Upper lobe of left lung (tissue), 6 donors: Measurements from ENCODE around the gene RGS17. TPM values are rescaled to one million over a fixed set of nuclear protein-coding genes. Genes with fewer than 3 reads are reported as not detected.
A peak's percentile ranks its signal among the peaks of the same experiment; 100 is the strongest.
"Not testable (repeated sequence)": the region's sequence is repeated elsewhere in the genome, so short reads cannot be mapped to it uniquely, and the experiment has no call there.

Experiments used
- ATAC-seq, 2 donors: fragments of 200-7000 bp; cut with Tn5 transposase; one replicate each; pipeline ENCODE4 v1.9.1; 2022; ENCODE audit warnings: mild to moderate bottlenecking in 2 of 2, moderate library complexity in 2 of 2; ENCODE audit not compliant: low FRiP score in 2 of 2
- DNase-seq, 2 donors: peaks; one replicate each; pipeline ENCODE4 v3.0.0-alpha.2; 2019 to 2020
- H3K27ac ChIP-seq, 4 donors: fragments of 200-600 bp; sonication (generic); one replicate each; pipeline ENCODE4 v1.5.1; 2016 to 2019
- H3K27me3 ChIP-seq, 4 donors: fragments of 200-600 bp; sonication (generic); one replicate each; pipeline ENCODE4 v1.5.1; 2017 to 2019
- H3K36me3 ChIP-seq, 4 donors: fragments of 200-600 bp; sonication (generic); one replicate each; pipeline ENCODE4 v1.5.1; 2016 to 2019
- H3K4me1 ChIP-seq, 4 donors: fragments of 200-600 bp; sonication (generic); one replicate each; pipeline ENCODE4 v1.5.1; 2018 to 2019
- H3K4me3 ChIP-seq, 4 donors: fragments of 200-600 bp; sonication (generic); one replicate each; pipeline ENCODE4 v1.5.1; 2017 to 2019; ENCODE audit warnings: mild to moderate bottlenecking in 2 of 4, moderate library complexity in 1 of 4
- H3K9me3 ChIP-seq, 4 donors: fragments of 200-600 bp; sonication (generic); one replicate each; pipeline ENCODE4 v1.5.1; 2018 to 2019
- CTCF ChIP-seq, 6 experiments: fragments of 450-650 bp in 4 of 6; fragments of 200-600 bp in 2 of 6; sonication (generic) in 2 of 6; IDR thresholded peaks; one replicate each; pipeline ENCODE4 v1.5.1; 2016 to 2019; ENCODE audit warnings: antibody characterized with exemption in 6 of 6
- EP300 ChIP-seq, 4 donors: sonication (generic); formaldehyde crosslinking; IDR thresholded peaks; one replicate each; pipeline ENCODE4 v1.5.1; 2017; ENCODE audit warnings: antibody characterized with exemption in 4 of 4, control low read depth in 2 of 4
- POLR2A ChIP-seq, 4 donors: fragments of 450-650 bp; IDR thresholded peaks; one replicate each; pipeline ENCODE4 v1.5.1; 2016 to 2017; ENCODE audit warnings: antibody characterized with exemption in 4 of 4, mild to moderate bottlenecking in 2 of 4
- POLR2AphosphoS5 ChIP-seq, 2 donors: sonication (generic); formaldehyde crosslinking; IDR thresholded peaks; one replicate each; pipeline ENCODE4 v1.5.1; 2017; ENCODE audit warnings: antibody characterized with exemption in 2 of 2
- WGBS, 2 donors: methylation state at CpG; one replicate each; pipeline ENCODE4 v1.1.5; 2017 to 2018; 5-methylcytosine and 5-hydroxymethylcytosine counted together
- total RNA-seq, 6 donors: library from RNA; depleted of rRNA in 4 of 6; stranded (reverse); fragments of >200 nt in 4 of 6; gene quantifications; one replicate each; pipeline versions ENCODE4 v1.1.0 to v1.2.1, GENCODE V29; 2016 to 2021
- donor health status: DM: no; HTN: no; CAD: no; lungs with moderate emphysema.
- donor health status: DM: no; HTN: yes; CAD: no; lungs with severe emphysema.

The RGS17 gene
- total RNA-seq, 6 donors from 2014 or later = 0.15 to 0.49 (median 0.28) TPM; not detected in 2

- Histone ChIP-seq H3K36me3 (no peaks in the 10 kb centered on the region), H3K27me3 (no peaks in the 10 kb centered on the region), H3K27ac (no peak overlapping the region), H3K9me3 (no peaks in the 10 kb centered on the region), H3K4me3 (no peak overlapping the region), H3K4me1 (no peaks in the 10 kb centered on the region)
- ATAC-seq = no peak
- no peak for TF ChIP-seq EP300 (IDR thresholded peaks at IDR 0.05)
- TF ChIP-seq POLR2A (IDR thresholded peaks at IDR 0.05) = no peak
- TF ChIP-seq CTCF (IDR thresholded peaks at IDR 0.05) = no peak
- no peak for TF ChIP-seq POLR2AphosphoS5 (IDR thresholded peaks at IDR 0.05)
- DNase-seq = no peak
- 73 to 78% methylated on average over 4 of the region's 4 CpGs for WGBS, 2 donors
Observed at GRCh38 chr6:153143200-153143599, 12.1 kb upstream of the RGS17 start.

DNA sequence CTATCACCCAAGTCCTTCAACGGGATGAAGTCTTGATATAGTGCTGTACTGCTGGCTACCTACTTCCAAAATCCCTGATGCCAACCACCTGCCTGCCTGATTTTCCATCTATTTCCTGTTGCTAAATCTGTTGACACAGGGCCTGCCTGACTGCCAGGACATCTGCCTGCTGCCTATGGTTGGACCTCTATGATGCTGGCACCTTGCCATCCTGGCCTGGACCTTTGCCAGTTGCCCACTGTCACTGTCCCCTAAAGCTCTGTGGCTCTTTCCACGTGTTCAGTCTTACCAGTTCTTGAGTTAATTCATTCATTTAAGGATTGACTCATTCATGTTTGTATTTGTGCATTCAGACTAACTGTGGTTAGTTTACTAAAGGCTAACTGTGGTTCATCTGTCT, 9.2 kb upstream of the RGS17 start:
- no peak overlapping the region for H3K27ac ChIP-seq
- no peak overlapping the region for H3K4me3 ChIP-seq
- no peaks in the 10 kb centered on the region for H3K9me3 ChIP-seq
- ATAC-seq = no peak
- H3K4me1 ChIP-seq = peaks cover 0 to under 1% (median 0%) of the 10 kb centered on the region in 4 donors
- 44 to 59% methylated on average over 2 of the region's 2 CpGs for WGBS, 2 donors
- TF ChIP-seq POLR2AphosphoS5 (IDR thresholded peaks at IDR 0.05) (no peak), EP300 (IDR thresholded peaks at IDR 0.05) (no peak)
- no peaks in the 10 kb centered on the region for H3K36me3 ChIP-seq
- no peak for DNase-seq
- H3K27me3 ChIP-seq = no peaks in the 10 kb centered on the region

- Histone ChIP-seq H3K4me3 (no peak overlapping the region), H3K4me1 (peaks cover 0 to 3% (median 0%) of the 10 kb centered on the region in 4 donors), H3K27me3 (no peaks in the 10 kb centered on the region), H3K36me3 (no peaks in the 10 kb centered on the region), H3K27ac (no peak overlapping the region), H3K9me3 (no peaks in the 10 kb centered on the region)
- TF ChIP-seq EP300 (IDR thresholded peaks at IDR 0.05) = no peak
- no peak for TF ChIP-seq POLR2A (IDR thresholded peaks at IDR 0.05)
- no peak for TF ChIP-seq POLR2AphosphoS5 (IDR thresholded peaks at IDR 0.05)
- TF ChIP-seq CTCF (IDR thresholded peaks at IDR 0.05) = no peak
- no peak for ATAC-seq
- no peak for DNase-seq
- 90 to 93% methylated on average over 1 of the region's 1 CpG for WGBS, 2 donors
Observed at GRCh38 chr6:153138930-153139329, 7.8 kb upstream of the RGS17 start.

GRCh38 chr6:153135681-153136080, 4.6 kb upstream of the RGS17 start:
- TF ChIP-seq CTCF (IDR thresholded peaks at IDR 0.05) (no peak), POLR2AphosphoS5 (IDR thresholded peaks at IDR 0.05) (no peak), POLR2A (IDR thresholded peaks at IDR 0.05) (no peak), EP300 (IDR thresholded peaks at IDR 0.05) (no peak)
- peaks cover 0 to 2% (median 0%) of the 10 kb centered on the region in 4 donors for H3K27me3 ChIP-seq
- no peaks in the 10 kb centered on the region for H3K9me3 ChIP-seq
- 34 to 43% methylated on average over 2 of the region's 2 CpGs for WGBS, 2 donors
- ATAC-seq (no peak), DNase-seq (no peak)
- H3K4me1 ChIP-seq = peaks cover 2 to 10% (median 5%) of the 10 kb centered on the region in 4 donors
- H3K27ac ChIP-seq = no peak overlapping the region
- no peak overlapping the region for H3K4me3 ChIP-seq
- no peaks in the 10 kb centered on the region for H3K36me3 ChIP-seq

- peak in 1 of 2 donors; percentile 74 for DNase-seq
- peaks cover 13 to 21% (median 17%) of the 10 kb centered on the region in 4 donors for H3K4me1 ChIP-seq
- H3K36me3 ChIP-seq, ATAC-seq, H3K27ac ChIP-seq, H3K9me3 ChIP-seq, H3K4me3 ChIP-seq: not testable (repeated sequence)
- 99% methylated on average over 22 of the region's 30 CpGs; no CpG with 5 or more reads in 1 of the 2 donors for WGBS, 2 donors
- H3K27me3 ChIP-seq = peaks cover 0 to 13% (median 6%) of the 10 kb centered on the region in 4 donors
Observed at GRCh38 chr6:153133667-153134066, 2.6 kb upstream of the RGS17 start.

- H3K4me3 ChIP-seq = peak overlapping the region; percentile 40 to 61 (median 52)
- DNase-seq (peak in 1 of 2 donors; percentile 83), ATAC-seq (peak in 1 of 2 donors; percentile 45)
- no peak for TF ChIP-seq POLR2A (IDR thresholded peaks at IDR 0.05)
- TF ChIP-seq CTCF (IDR thresholded peaks at IDR 0.05) = no peak
- TF ChIP-seq POLR2AphosphoS5 (IDR thresholded peaks at IDR 0.05) = no peak
- no peak for TF ChIP-seq EP300 (IDR thresholded peaks at IDR 0.05)
- H3K9me3 ChIP-seq = no peaks in the 10 kb centered on the region
- peaks cover 13 to 21% (median 17%) of the 10 kb centered on the region in 4 donors for H3K4me1 ChIP-seq
- H3K27me3 ChIP-seq = peaks cover 0 to 16% (median 6%) of the 10 kb centered on the region in 4 donors
- no peak overlapping the region for H3K27ac ChIP-seq
- WGBS, 2 donors = 0 to 6% methylated on average over 9 to 32 of the region's 54 CpGs
- no peaks in the 10 kb centered on the region for H3K36me3 ChIP-seq
Observed at GRCh38 chr6:153130515-153131036, 506 bp downstream of the RGS17 start.
